PC-3 (cell line): ENCODE data around the gene MAGI1.

Experiments used
- EZH2 ChIP-seq: fragments of 300-600 bp; sonication (generic); IDR thresholded peaks from one replicate; pipeline ENCODE4 v1.6.1; 2017; ENCODE audit warnings: antibody characterized with exemption, mild to moderate bottlenecking, low read length; ENCODE audit not compliant: unreplicated experiment
- EZH2phosphoT487 ChIP-seq: fragments of 300-600 bp; sonication (generic); IDR thresholded peaks from 2 replicates; pipeline ENCODE4 v1.6.1; 2018; ENCODE audit warnings: mild to moderate bottlenecking, antibody characterized with exemption, low read length, borderline replicate concordance
- TF ChIP-seq, protein P1 (sequence below): fragments of 300-600 bp; sonication (generic); conservative IDR thresholded peaks from 2 replicates; pipeline ENCODE4 v1.5.1; 2017; ENCODE audit warnings: antibody characterized with exemption, low read depth, mild to moderate bottlenecking, low read length

DNA sequence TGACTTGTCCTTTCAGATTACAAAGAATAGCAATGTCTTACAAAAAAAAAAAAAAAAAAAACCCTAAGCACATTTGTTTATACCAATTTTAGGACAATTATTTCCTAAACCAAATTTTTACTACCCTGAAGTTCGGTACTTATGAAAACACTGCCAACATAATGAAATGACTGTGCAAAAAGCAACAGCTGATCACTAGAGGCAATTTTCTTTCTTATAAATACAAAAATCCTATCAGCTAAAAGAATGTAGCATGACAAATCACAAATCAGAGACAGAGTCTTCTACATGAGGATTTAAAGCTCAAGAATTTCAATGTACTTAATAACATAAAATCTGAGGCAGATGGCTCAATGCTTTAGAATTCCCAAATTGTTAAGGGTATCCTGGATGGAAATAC is 191.8 kb downstream of the MAGI1 start:
- TF ChIP-seq, protein P1, sequence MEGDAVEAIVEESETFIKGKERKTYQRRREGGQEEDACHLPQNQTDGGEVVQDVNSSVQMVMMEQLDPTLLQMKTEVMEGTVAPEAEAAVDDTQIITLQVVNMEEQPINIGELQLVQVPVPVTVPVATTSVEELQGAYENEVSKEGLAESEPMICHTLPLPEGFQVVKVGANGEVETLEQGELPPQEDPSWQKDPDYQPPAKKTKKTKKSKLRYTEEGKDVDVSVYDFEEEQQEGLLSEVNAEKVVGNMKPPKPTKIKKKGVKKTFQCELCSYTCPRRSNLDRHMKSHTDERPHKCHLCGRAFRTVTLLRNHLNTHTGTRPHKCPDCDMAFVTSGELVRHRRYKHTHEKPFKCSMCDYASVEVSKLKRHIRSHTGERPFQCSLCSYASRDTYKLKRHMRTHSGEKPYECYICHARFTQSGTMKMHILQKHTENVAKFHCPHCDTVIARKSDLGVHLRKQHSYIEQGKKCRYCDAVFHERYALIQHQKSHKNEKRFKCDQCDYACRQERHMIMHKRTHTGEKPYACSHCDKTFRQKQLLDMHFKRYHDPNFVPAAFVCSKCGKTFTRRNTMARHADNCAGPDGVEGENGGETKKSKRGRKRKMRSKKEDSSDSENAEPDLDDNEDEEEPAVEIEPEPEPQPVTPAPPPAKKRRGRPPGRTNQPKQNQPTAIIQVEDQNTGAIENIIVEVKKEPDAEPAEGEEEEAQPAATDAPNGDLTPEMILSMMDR, result no peak
- TF ChIP-seq EZH2, result no peak
- no peak for TF ChIP-seq EZH2phosphoT487
